GM19043 (cell line): Measurements from ENCODE around the gene MAMDC4.
A peak's percentile ranks its signal among the peaks of the same experiment; 100 is the strongest.
"Not testable (repeated sequence)": the region's sequence is repeated elsewhere in the genome, so short reads cannot be mapped to it uniquely, and the experiment has no call there.

ENCODE experiments used
- ATAC-seq: cut with Tn5 transposase; IDR thresholded peaks from one replicate; pipeline ENCODE4 v1.9.1; 2021; ENCODE audit warnings: low read depth; ENCODE audit not compliant: unreplicated experiment

The MAMDC4 gene

GRCh38 chr9:136851941-136852663 is at the start of gene MAMDC4:
TSS of gene MAMDC4 (plus strand) at chr9:136852346. CDS start at chr9:136852417, 71 bp downstream.
- ATAC-seq: no peak

GRCh38 chr9:136803009-136803550 is 49.1 kb upstream of the MAMDC4 start:
- not testable (repeated sequence) for ATAC-seq

- no peak for ATAC-seq
Observed at GRCh38 chr9:136803551-136804508, 48.3 kb upstream of the MAMDC4 start.

- no peak for ATAC-seq
Observed at GRCh38 chr9:136804509-136805206, 47.5 kb upstream of the MAMDC4 start.

GRCh38 chr9:136805207-136805740 is 46.9 kb upstream of the MAMDC4 start:
- ATAC-seq: no peak

- ATAC-seq: no peak
Observed at GRCh38 chr9:136806067-136806466, 46.1 kb upstream of the MAMDC4 start.

- no peak for ATAC-seq
Observed at GRCh38 chr9:136806631-136807201, 45.4 kb upstream of the MAMDC4 start.

GRCh38 chr9:136807281-136808074 is 44.7 kb upstream of the MAMDC4 start, which contains the start of gene RABL6:
TSS of gene RABL6 (plus strand) at chr9:136807948. CDS start at chr9:136808197, 249 bp downstream.
- ATAC-seq: peak; percentile 82

GRCh38 chr9:136808075-136808805 is 43.9 kb upstream of the MAMDC4 start:
- ATAC-seq: peak; percentile 30

GRCh38 chr9:136808806-136809158 is 43.4 kb upstream of the MAMDC4 start:
- no peak for ATAC-seq

GRCh38 chr9:136814725-136815421 is 37.3 kb upstream of the MAMDC4 start:
- no peak for ATAC-seq

- ATAC-seq: no peak
Observed at GRCh38 chr9:136815422-136815782, 36.7 kb upstream of the MAMDC4 start.

- ATAC-seq: no peak
Observed at GRCh38 chr9:136820971-136821825, 30.9 kb upstream of the MAMDC4 start.

GRCh38 chr9:136821826-136822544 is 30.2 kb upstream of the MAMDC4 start:
- ATAC-seq: no peak

- no peak for ATAC-seq
Observed at GRCh38 chr9:136823136-136824046, 28.8 kb upstream of the MAMDC4 start.
